Kidney tubule cell (primary cell): Measurements from ENCODE around the gene PTPRD.

Experiments
- DNase-seq: peaks from one replicate; pipeline ENCODE4 v3.0.0-alpha.2; 2018; ENCODE audit warnings: low spot score

The PTPRD gene

DNA sequence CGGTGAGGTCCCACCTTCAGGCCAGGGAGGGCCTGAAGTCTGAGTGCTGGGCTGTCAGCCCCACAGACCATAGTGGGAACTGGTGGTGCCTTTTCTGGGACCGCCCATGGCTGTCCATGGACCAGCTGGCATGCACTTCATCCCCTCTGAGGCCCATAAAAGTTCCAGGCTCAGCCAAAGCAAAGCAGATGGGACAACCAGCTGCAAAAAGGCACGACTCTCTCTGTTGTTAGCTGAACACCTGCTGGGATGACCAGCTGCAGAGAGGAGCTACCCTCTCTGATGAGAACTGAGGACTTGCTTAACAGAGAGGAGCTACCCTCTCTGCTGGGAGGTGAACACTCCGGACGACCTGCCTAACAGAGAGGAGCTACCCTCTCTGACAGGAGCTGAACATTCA lies 1968.9 kb downstream of the PTPRD start:
- no peak for DNase-seq

DNA sequence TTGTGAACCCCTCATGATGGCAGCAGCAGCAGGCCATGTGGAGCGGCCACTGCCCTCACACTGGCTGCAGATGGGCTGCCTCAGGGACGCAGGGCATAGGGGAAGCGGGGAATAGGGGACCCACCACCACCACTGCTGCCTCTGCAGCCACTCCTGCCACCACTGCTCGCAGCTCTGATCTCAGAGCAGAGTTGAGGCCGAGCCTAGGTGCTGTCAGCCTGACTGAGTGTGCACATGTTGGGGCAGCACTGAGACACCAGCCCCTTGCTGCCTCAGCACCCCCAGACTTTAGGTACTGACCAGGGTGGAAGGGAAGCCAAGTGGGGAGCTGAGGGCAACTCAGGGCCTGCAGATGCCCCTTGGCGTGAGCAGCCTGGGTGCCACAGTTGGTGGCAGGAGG lies 1969.3 kb downstream of the PTPRD start:
- DNase-seq = no peak

DNA sequence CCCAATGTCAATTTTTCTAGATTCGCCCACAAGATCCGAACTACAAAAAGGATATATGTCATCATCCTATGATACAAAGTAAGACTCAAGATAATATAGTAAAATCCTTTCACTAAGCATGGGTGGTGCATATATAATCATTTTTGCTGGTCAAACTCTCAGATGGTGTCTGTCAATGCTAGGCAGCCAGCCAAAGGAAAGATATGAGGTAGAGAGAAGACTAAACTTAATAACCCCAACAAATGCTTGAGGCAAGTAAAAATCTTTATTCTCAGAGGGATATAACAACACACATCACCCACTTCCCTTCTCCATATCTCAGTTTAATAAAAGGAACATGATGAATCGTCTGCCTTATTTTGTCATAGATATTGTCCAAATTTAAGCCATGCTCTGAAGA lies 1972.0 kb downstream of the PTPRD start:
- no peak for DNase-seq

DNA sequence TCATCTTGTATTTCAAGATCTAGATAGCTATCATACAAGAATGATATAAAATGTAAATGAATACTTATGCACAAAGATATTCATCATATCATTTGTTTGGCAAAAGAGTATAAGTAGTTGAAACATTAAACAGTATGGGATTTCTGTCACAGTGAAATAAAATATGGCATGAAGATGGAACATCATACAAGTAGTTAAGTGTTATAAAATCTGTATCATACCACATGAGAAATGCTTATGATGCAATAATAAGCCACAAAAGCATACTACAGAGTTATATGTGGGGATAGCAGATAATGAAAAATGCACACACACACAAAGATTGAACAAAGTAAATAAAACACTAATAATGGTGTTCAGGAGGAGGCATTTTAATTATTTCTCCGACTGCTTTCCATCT lies 1975.2 kb downstream of the PTPRD start:
- no peak for DNase-seq

DNA sequence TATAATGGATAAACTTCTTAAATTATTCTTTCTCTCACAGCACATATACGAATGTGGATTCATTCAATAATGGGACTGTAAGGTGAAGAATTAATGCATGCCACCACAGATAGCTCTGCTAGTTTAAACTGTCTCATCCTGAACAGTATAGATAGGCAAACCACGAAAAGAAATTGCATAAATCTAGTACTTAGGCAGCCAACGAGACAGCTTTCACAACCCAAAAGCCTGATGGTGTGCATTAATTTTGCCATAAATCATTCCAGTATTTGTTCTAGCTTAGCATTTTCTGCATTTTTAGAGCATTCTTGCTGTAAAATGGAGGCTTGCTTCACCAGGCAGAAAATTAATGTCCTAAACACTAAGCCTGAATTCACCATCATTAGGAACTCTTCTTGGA lies 1979.0 kb downstream of the PTPRD start:
- no peak for DNase-seq

DNA sequence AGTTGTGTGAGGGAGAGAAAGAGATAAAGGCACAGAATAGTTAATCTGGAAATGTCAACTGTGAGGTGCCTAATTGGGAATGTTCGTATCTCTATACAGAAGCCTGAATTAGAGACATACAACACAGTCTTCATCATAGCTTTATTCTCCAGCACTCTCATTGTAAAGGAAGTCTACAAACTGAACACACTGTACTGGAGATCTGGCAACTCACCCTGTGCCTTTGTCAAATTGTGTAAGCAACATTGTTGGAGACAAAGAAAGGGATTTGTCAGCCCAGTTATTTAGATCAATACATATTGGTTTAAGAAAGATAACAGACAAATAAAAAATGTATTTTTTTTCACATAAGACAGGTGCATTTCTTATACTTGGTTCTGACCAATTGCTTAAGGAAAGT lies 1980.3 kb downstream of the PTPRD start:
- DNase-seq = no peak

DNA sequence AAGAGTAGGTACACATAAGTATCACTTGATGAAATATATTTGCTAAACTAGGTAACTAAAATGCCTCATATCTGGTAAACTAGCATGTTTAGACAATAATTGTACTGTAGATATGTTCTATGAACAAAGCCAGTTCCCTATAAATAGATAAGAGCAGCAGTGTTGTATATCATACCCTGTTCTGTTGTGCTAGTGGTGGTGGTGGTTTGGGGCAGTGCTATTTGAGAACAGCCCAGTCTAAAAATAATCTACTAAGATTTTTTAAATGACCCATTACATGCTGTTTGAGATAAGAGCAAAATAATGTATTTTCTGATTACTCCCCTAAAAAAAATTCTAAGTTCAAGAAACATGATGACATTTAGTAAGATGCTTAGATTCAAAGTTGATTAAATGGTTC lies 1984.0 kb downstream of the PTPRD start:
- DNase-seq = no peak

DNA sequence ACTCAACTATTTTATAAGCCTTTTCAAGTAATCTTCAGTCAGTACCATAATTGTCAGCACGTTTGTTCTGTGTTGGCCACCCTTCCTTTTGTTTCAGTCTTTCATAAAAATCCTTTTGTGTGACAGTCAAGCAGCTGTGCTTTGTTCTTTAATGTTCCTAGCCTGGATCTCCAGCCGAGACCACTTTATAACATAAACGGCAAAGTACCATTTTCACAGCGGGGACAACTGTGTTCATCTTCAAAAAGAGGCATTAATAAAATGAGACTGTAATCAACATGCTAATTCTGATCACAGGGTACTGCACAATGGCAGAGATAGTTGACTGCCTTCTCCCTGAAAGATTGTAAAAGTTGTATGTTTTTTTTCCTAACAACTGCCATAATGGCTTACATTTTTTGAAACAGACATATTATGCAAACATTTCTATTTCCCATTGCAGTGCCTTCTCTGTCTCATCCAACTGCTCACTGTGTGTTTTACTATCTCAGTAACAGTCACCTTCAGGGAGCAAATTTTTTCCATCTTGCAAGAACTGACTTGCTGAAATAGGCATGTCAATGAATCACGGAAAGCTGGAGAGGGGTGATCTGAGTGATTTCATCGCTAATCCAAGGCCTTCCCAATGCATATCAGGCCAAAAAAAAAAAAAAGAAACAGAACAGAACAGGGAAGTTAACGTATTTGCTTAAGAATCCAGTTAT lies 1984.7 kb downstream of the PTPRD start:
- DNase-seq = no peak

DNA sequence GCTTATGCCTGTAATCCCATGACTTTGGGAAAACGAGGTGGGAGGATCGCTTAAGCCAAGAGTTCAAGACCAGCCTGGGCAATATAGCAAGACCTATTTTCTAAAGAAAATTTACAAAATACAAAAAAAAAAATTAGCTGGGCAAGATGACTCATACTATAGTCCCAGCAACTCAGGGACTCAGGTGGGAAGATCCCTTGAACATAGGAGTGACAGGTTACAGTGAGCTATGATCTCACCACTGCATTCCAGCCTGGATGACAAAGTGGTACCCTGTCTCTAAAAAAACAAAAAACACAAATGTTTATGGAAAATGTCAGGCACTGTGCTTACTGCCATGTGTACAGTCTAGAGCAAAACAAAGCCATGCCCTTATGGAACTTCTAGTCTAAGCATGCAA lies 1989.9 kb downstream of the PTPRD start:
- DNase-seq = peak; percentile 65

DNA sequence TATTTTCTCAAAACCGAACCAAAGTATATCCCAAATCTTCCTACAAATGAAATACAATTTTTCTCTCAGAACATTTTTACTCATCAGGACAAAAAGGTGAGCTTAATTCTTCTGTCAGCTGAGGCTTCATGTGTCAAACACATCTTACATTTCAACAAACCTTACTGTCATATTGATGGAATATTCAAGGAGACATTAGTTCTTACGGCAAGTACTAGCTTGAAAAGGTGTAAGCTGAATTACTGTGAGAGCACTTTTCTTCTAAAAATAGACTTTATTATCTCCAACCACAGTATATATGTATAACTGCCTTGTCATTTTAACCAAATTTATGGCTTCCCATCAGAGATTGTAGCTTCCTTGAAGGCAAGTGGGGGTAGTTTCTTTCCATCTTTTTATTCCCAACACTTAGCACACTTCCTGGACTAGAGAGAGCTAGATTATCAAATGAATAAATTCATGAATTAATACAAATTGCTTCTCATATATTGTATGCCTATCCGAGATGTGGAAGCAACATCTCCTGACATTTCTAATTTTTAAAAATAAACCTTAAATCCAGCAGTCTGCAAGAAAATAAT lies 1990.5 kb downstream of the PTPRD start:
- no peak for DNase-seq

DNA sequence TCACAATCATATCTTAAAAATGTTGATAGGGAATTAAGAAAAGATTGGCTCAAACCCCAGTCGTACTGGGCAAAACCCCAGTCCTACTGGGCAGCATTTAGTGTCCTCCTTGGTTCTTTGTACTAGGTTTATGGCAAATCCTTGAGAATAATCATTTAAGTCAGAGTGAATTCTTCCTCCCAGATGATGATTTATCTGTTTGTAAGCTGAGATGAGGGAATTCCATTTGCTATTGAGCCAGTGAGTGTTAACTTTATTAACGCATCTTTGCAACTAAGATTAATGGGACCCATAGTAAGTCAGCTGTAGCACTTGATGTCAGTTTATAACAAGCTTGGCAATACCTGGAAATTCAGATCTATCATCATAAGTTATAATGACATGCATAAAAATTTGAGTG lies 1991.4 kb downstream of the PTPRD start:
- DNase-seq = no peak

DNA sequence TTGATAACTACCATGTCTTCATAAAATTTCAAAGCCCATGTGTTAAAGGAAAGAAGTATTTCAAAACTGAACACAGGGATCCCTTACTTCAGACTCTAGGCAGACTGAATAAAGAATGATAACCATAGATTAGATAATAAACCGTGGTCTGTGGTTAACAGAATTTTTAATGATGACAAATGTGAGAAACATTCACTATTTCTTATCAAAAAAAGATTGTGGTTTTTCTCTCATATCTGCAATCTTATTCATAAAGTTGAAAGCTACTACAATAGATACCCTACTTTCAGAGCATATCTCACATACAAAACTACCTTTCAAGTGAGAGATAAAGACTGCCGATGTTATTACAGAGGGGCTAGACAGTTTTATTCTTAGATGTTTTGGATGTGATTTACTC lies 1996.4 kb downstream of the PTPRD start:
- peak; percentile 1 for DNase-seq

DNA sequence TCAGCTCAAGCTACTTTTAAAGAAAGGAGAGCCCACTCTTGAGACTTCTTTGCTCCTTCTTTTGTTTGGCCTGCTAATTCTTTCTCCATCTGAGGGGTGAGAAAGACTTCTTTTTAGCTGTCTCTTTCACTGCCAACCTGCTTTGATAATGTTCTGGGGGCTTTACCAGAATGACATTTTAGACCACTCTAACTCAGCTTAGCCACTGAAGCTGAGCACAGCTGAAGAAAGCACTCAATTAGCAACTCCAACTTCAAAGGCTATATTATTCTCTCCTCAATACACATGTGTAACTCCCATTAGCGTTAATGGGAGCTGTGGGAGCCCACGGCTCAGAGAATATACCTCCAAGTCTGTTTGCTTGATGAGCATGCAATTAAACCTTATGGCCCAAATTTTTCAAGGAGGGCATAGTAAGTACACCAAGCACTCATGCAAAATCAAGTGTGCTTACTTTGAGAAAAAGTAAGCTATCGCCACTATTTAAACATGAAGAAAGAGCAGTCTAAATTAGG lies 1997.8 kb downstream of the PTPRD start:
- no peak for DNase-seq

DNA sequence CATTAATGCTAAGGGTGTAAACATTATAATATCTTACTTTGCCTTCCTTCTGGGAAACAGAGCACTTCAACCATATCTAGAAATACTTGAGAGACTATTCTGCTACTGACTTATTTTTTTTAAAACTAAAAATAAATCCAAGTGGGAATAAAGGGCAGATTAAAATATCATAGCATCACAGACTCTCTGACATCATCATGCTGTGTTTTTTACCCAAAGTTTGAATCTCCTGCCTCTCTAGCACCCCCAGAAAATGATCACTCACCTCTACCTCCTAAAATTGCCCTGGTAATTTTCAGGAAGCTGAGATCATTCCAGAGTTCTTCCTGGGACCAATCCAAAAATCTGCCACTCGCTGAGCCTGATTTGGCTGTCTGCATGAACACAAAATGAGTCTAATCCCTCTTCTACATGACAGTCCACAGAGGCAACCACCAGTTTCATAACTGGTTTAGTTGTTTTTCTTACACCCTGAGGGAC lies 1999.4 kb downstream of the PTPRD start:
- no peak for DNase-seq

DNA sequence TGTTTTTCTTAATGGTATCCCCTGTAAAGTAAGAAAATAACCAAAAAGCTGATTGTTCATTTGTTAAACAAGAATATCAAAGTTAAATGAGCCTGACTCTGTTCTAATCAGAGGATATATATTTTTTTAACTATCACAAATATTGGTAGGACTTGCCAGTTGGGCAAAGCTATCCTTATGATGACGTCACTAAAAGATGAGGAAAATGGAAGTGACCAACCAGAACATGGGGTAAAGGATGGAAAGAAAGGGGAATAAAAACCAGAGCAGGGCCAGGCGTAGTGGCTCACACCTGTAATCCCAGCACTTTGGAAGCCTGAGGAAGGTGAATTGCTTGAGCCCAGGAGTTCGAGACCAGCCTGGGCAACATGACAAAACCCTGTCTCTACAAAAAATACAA lies 2001.6 kb downstream of the PTPRD start:
- no peak for DNase-seq

DNA sequence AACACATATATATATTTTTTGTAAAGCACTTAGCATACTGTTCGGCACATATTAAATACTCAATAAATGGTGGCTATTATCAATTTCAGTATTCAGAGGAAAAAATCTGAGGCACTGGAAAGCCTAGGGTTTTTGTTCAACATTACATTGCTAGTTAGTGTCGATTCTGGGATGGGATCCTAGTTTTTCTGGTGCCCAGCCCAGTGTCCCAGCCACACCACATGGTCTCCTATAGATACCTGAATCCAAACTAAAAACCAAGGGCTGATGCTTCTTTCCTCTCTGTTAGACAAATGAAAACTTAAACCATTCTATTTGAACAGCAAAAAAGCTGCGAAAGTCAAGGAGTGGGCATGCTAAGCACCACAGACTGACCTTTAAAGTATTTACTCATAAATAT lies 2002.5 kb downstream of the PTPRD start:
- DNase-seq = no peak

DNA sequence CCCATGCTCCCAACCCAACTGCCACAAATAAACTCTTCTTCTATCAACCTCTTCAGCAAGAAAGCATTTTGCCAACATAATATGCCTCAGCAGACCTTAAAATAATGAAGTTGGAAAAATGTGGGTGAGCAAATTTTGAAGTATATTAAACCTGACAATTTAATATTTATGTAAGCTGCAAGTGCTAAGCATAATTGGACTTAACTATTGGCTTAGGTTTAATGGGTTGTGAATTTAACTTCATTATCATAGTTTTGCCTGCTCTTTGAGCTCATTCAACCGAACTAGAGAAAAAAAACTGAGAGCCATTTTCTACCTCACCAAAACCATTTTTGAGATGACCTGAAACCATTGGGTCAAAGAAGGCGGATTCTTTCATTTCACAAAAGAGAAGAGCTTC lies 2007.7 kb downstream of the PTPRD start:
- no peak for DNase-seq

DNA sequence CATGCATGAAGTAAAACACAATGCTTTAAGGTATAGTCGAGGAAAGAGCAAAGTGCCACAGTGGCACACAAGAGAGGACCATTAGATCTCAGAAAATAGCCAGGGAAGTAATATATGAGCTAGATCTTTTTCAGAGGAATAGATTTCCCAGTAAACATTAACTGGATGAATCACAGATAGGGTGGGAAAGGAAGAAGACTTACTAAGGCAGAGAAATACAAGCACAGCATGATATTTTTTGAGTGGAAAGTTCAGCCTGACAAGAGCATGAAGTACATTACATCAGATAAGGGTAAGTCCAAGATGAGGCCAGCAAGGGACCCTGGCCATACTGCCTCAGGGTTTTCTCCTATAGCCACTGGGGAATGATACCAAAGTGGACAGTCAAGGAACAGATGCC lies 2008.6 kb downstream of the PTPRD start:
- peak; percentile 74 for DNase-seq

DNA sequence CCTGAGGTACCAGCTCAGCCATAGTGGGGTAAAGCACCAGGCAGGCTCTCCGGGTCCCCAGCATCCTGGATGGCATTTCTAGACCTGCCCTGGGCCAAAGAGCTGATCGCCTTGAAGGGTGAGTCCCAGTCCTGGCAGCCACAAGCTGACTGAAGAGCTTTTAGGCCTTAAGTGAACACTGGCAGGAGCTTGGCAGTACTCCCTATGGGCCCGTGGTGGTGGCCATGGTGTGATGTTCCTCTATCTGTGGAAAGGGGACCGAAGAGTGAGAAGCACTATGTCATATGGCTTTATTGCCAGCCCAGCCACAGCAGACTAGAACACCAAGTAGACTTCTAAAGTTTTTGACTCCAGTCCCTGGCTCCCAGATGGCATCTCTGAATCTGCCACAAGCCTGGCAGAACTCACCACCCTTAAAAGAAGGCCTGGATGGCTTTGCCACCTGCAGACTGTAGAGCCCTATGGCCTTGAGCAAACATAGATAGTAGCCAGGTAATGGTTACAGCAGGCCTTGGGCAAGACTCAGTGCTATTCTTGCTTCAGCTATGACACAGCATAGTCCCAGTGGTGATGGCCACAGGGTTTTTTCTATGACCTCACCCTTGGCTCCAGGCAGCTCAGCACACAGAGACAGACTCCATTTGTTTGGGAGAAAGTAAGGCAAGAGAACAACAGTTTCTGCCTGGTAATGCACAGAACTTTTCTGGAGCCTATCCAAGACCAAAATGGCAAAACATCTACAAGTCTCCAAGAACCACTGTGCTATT lies 2011.7 kb downstream of the PTPRD start:
- DNase-seq = peak; percentile 74

DNA sequence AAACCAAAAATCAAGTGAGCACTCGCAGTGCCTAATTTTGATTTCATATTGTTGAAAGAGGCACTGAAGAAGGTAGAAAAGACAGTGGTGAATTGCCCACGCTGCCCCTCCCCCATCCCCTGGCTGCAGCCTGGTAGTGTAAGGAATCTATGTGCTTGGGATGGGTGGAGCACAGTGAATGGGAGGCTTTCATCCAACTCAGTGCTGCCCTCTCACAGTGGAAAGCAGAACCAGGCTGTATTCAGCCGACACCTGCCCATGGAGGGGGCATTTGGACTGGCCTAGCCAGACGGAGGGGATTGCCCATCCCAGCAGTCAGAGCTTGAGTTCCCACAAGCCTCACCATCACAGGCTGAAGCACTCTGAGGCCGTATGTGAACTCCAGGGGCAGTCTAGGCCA lies 2012.9 kb downstream of the PTPRD start:
- DNase-seq = no peak

DNA sequence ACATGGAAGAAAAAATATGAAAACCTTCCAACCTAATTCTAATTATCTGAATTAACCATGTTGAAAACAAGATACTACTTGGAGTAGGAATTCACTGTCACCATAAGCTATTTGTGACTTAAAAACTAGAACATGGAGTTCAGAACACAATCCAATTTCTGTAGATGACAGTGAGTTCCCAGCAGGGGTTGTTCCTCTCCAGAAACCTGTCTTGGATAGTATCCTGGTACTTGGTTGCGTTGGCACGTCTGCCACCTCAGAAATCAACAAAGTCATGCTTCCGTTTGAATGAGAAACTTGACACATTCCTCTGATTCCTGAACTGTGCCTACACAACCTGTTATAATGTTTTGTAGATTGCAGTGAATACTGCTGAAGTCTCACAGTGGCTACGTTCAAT lies 2023.3 kb downstream of the PTPRD start:
- DNase-seq = peak; percentile 13

DNA sequence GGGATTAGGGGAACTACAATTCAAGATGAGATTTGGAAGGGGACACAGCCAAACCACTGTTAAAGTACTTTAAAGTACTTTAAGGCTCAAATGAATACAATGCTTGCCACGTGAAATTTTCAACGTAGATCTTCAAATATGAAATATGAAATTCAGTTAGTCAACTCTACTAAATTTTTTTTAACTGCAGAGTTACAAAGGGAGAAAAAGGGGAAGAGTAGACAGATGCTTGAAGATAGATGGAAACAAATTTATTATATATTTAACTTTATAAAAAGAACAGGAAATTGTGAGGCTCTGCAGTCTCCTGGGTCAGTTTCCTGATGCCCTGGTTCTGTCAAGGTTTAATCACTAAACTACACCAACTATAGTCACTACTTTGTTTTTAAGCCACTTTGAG lies 2027.8 kb downstream of the PTPRD start:
- no peak for DNase-seq

DNA sequence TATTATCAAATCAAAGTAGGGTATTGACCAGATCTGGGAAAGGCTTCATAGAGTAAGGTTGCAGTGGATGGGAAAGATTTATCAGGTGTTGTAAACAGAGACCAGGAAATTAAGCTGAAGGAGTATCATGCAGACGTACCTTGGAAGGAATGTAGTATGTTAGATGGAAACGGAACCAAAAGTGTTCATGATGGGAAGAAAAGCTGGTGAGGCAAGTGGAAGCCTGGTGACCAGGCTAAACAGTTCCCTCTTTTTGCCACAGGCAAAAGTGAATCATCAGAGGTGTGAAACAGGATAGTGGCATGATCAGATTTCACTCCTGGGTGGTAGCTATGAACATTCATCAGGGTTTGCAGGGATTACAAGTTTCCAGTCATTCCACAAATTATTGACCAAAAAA lies 2033.1 kb downstream of the PTPRD start:
- peak; percentile 46 for DNase-seq
